Spleen (tissue), 7 donors: ENCODE results near the gene BLOC1S2.

Experiments
- POLR2A ChIP-seq, 3 donors: fragments of 450-650 bp; IDR thresholded peaks; one replicate each; pipeline ENCODE4 v1.5.1; 2017; ENCODE audit warnings: antibody characterized with exemption in 3 of 3, mild to moderate bottlenecking in 1 of 3
- TF ChIP-seq, protein P1 (sequence below), 11 experiments: fragments of 200-600 bp in 7 of 11; fragments of 450-650 bp in 4 of 11; sonication (generic) in 4 of 11; IDR thresholded peaks in 8 of 11; conservative IDR thresholded peaks in 3 of 11; 1 replicate in 7 of 11; 2 replicates in 4 of 11; pipeline versions ENCODE4 v1.4.0 to v1.8.0; 2016 to 2021; ENCODE audit warnings: antibody characterized with exemption in 11 of 11, inconsistent platforms in 4 of 11, mild to moderate bottlenecking in 1 of 11
- donor health status: DM: no; HTN: no; CAD: no; lungs with moderate emphysema.
- donor health status: DM: no; HTN: no; CAD: no.
- donor health status: DM: no; HTN: no; CAD: no.

DNA sequence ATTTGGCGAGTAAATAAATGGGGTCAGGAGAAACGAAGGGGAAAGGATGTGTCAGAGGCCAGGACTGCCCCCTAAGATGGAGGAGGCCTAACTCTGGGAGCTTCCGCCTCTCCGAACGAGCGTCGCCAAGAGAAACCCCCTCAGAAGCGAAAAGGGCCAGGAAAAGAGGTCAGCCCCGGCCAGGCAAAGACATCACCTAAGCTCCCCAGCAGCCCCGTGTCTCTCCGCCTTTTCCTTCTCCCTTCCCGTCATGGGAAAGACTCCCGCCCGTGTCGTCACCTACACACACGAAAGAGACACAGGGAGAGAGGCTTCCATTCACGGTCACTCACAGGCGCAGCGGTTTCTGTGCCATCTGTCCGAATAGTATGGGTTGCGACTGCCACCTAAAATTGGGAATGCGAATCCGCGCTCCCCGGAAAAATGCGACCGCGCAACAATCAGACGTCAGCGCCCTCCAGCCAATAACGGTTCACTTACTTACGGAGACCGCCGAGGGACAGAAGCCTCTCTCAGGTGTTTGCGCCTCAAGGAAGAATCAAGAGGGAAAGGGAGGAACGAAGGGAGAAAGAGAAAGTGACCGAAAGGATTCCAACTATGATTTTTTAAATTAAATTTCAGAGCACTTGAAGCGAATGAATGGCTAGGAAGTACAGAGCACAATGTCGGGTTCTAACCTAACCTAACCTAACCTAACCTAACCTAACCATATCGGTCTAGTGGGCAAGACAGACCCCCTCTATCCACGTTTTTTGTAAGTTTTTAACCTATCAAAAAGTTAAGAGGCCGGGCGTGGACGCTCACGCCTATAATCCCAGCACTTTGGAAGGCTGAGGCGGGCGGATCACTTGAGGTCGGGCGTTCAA lies 19.0 kb downstream of the BLOC1S2 start, which contains the start of gene CWF19L1:
- TF ChIP-seq, protein P1, sequence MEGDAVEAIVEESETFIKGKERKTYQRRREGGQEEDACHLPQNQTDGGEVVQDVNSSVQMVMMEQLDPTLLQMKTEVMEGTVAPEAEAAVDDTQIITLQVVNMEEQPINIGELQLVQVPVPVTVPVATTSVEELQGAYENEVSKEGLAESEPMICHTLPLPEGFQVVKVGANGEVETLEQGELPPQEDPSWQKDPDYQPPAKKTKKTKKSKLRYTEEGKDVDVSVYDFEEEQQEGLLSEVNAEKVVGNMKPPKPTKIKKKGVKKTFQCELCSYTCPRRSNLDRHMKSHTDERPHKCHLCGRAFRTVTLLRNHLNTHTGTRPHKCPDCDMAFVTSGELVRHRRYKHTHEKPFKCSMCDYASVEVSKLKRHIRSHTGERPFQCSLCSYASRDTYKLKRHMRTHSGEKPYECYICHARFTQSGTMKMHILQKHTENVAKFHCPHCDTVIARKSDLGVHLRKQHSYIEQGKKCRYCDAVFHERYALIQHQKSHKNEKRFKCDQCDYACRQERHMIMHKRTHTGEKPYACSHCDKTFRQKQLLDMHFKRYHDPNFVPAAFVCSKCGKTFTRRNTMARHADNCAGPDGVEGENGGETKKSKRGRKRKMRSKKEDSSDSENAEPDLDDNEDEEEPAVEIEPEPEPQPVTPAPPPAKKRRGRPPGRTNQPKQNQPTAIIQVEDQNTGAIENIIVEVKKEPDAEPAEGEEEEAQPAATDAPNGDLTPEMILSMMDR (IDR thresholded peaks at IDR 0.05 in 8 of 11, conservative IDR thresholded peaks at IDR 0.05 in 3 of 11) = no peak
- no peak for TF ChIP-seq POLR2A (IDR thresholded peaks at IDR 0.05)
